ENCODE measurements around the gene KRT10. TPM values are rescaled to one million over a fixed set of nuclear protein-coding genes. Genes with fewer than 3 reads are reported as not detected.

Gene KRT10
- total and polyA plus RNA-seq, 9 of the 15 experiments (the other 6 are each of a cell fraction or from before 2014, with no cell fraction given), result 47.0 to 179 (median 76.2) TPM

DNA sequence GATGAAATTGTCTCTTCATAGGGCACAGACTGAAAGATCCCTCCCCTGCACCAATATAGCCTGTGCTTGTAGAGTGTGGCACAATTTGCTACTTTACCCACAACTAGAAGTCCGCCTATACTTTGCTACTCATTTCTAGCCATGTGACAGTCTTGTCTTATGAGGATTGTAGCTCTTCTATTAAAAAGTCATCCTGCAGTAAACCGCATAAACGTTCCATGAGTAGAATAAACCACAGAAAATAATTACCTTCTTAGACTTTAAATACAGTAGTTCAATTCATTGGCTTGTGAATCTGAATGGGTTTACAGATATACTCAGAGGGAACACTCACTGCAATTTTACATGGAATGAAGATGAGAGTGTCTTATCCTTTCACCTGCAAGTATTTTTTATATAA, 44.4 kb downstream of the KRT10 start (continued):
- TF ChIP-seq EHMT2 (IDR thresholded peaks at IDR 0.05), result no peak

DNA sequence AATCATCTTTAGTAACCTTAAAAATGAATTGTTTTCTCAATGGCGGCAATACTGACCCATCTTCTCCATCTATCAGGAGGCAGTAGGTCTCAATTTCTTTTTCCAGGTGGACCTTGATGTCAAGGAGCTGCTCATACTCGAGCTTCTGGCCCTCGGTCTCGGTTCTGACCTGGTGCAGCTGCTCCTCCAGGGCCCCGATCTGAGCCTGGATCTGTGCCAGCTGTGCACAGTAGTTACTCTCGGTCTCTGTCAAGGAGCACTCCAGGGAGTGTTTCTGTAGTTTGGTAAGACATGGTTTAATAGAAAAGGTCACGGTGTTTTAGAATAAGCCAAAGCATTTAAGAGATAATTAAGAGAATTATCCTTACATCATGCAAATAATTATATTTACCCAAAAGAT, 45.0 kb downstream of the KRT10 start:
- ChIA-PET CTCF (ENCODE audit: low intra/inter-chr PET ratio) (no interaction called here), POLR2A (no interaction called here)
- DNase-seq (ENCODE audit: extremely low read depth in 1 of 4, low spot score in 3 of 4) (no peak), FAIRE-seq (no peak), ATAC-seq (no peak)
- no peaks in the 10 kb centered on the region for H4K20me1 ChIP-seq (replicated peaks; ENCODE audit: control insufficient read depth, insufficient read depth, low read length)
- TF ChIP-seq NFIC (IDR thresholded peaks at IDR 0.05), result peak; percentile 67
- no peak for TF ChIP-seq NUFIP1 (IDR thresholded peaks at IDR 0.05; ENCODE audit: partially characterized antibody)
- in situ Hi-C loops (cut with MboI), result no loop called here
- H3K79me2 ChIP-seq (ENCODE audit: control insufficient read depth, insufficient read depth, low read length), result no peaks in the 10 kb centered on the region
- no peak overlapping the region for H3K4me2 ChIP-seq (ENCODE audit: insufficient read depth, low read length)
- peaks cover 0 to 13% of the 10 kb centered on the region in 2 experiments; a peak in 3 of 5 replicates for H3K27me3 ChIP-seq (ENCODE audit: control insufficient read depth in 2 of 2, insufficient read depth in 2 of 2, low read length in 2 of 2)
- no TSS peak for BruUV-seq (replicated peaks)
- intact Hi-C loops (cut with micrococcal nuclease), result no loop called here
- H3K27ac ChIP-seq (ENCODE audit: extremely low read depth, low read depth, low read length), result no peak overlapping the region
- no peak overlapping the region for H2AFZ ChIP-seq (ENCODE audit: low read depth, low read length)
- H3K4me1 ChIP-seq (replicated peaks in 1 of 2; ENCODE audit: control insufficient read depth in 2 of 2, insufficient read depth in 2 of 2, low read length in 2 of 2), result peaks cover 0 to 4% of the 10 kb centered on the region in 2 experiments; a peak in 1 of 5 replicates
- H3K9me3 ChIP-seq (replicated peaks; ENCODE audit: control insufficient read depth, insufficient read depth, low read depth, low read length), result no peaks in the 10 kb centered on the region
- WGBS (ENCODE audit: insufficient coverage, low coverage, missing lambda C conversion rate), result 15% methylated on average over 7 of the region's 7 CpGs
- H3K9ac ChIP-seq (ENCODE audit: insufficient read depth in 1 of 2, low read depth in 2 of 2, low read length in 2 of 2), result no peak overlapping the region
- H3K4me3 ChIP-seq, result no peak overlapping the region
- H3K36me3 ChIP-seq (ENCODE audit: control insufficient read depth, insufficient read depth, low read length), result no peaks in the 10 kb centered on the region
- no peaks in the 10 kb centered on the region for H3K9me1 ChIP-seq (ENCODE audit: control insufficient read depth, insufficient read depth, low read length)

DNA sequence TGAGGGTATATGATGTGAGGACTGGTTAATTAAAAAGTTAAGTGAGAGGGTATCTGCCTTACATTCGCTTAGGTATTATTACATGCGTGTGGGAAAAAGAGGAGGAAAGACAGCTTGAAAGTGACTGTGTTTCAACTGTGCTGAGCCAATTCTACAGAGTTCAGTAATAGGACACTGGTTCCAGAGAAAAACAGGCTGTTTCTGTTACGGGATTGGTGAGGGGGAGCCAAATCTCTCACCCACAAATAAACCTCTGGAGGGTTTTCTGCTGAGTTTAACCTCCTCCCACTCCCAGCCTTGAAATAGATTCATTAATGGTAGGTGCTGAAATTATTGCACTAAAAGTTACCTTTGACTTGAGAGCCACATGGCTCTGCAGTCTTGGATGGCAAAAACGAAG, 46.5 kb downstream of the KRT10 start:
- intact Hi-C loops (cut with micrococcal nuclease), result no loop called here
- WGBS (ENCODE audit: insufficient coverage, low coverage, missing lambda C conversion rate), result 15% methylated on average over 4 of the region's 4 CpGs
- Histone ChIP-seq H3K79me2 (ENCODE audit: control insufficient read depth, insufficient read depth, low read length) (no peaks in the 10 kb centered on the region), H4K20me1 (replicated peaks; ENCODE audit: control insufficient read depth, insufficient read depth, low read length) (no peaks in the 10 kb centered on the region), H3K4me2 (ENCODE audit: insufficient read depth, low read length) (no peak overlapping the region), H3K9me3 (replicated peaks; ENCODE audit: control insufficient read depth, insufficient read depth, low read depth, low read length) (no peaks in the 10 kb centered on the region), H2AFZ (ENCODE audit: low read depth, low read length) (peak overlapping the region; percentile 51), H3K9ac (ENCODE audit: insufficient read depth in 1 of 2, low read depth in 2 of 2, low read length in 2 of 2) (no peak overlapping the region), H3K36me3 (ENCODE audit: control insufficient read depth, insufficient read depth, low read length) (no peaks in the 10 kb centered on the region), H3K27me3 (ENCODE audit: control insufficient read depth in 2 of 2, insufficient read depth in 2 of 2, low read length in 2 of 2) (peaks cover 0 to 21% of the 10 kb centered on the region in 2 experiments; a peak in 3 of 5 replicates), H3K9me1 (ENCODE audit: control insufficient read depth, insufficient read depth, low read length) (no peaks in the 10 kb centered on the region), H3K27ac (ENCODE audit: extremely low read depth, low read depth, low read length) (no peak overlapping the region), H3K4me3 (no peak overlapping the region), H3K4me1 (replicated peaks in 1 of 2; ENCODE audit: control insufficient read depth in 2 of 2, insufficient read depth in 2 of 2, low read length in 2 of 2) (peaks cover 0 to 4% of the 10 kb centered on the region in 2 experiments; a peak in 1 of 5 replicates)
- POLR2A ChIA-PET, result interaction anchor here (0.9 kb wide), 1 partner anchor 146 kb away, joined by 3 read pairs; no protein-coding TSS in a partner anchor
- in situ Hi-C loops (cut with MboI), result no loop called here
- ATAC-seq (no peak), FAIRE-seq (no peak), DNase-seq (ENCODE audit: extremely low read depth in 1 of 4, low spot score in 3 of 4) (no peak)
- no TSS peak for BruUV-seq (replicated peaks)
- CTCF ChIA-PET (ENCODE audit: low intra/inter-chr PET ratio), result no interaction called here
- TF ChIP-seq, protein P1, sequence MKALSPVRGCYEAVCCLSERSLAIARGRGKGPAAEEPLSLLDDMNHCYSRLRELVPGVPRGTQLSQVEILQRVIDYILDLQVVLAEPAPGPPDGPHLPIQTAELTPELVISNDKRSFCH (CRISPR knock-in tag; IDR thresholded peaks at IDR 0.05), result no peak
- TF ChIP-seq, protein P1 (tag; IDR thresholded peaks at IDR 0.05), result no peak
- TF ChIP-seq EGR1 (conservative IDR thresholded peaks at IDR 0.05) (no peak), NONO (IDR thresholded peaks at IDR 0.05; ENCODE audit: low read depth in 2 of 2, low read length in 1 of 2) (no peak), PCBP2 (IDR thresholded peaks at IDR 0.05; ENCODE audit: low read depth, low read length, poor library complexity, severe bottlenecking) (no peak), EHMT2 (IDR thresholded peaks at IDR 0.05) (no peak)
- TF ChIP-seq, protein P2, sequence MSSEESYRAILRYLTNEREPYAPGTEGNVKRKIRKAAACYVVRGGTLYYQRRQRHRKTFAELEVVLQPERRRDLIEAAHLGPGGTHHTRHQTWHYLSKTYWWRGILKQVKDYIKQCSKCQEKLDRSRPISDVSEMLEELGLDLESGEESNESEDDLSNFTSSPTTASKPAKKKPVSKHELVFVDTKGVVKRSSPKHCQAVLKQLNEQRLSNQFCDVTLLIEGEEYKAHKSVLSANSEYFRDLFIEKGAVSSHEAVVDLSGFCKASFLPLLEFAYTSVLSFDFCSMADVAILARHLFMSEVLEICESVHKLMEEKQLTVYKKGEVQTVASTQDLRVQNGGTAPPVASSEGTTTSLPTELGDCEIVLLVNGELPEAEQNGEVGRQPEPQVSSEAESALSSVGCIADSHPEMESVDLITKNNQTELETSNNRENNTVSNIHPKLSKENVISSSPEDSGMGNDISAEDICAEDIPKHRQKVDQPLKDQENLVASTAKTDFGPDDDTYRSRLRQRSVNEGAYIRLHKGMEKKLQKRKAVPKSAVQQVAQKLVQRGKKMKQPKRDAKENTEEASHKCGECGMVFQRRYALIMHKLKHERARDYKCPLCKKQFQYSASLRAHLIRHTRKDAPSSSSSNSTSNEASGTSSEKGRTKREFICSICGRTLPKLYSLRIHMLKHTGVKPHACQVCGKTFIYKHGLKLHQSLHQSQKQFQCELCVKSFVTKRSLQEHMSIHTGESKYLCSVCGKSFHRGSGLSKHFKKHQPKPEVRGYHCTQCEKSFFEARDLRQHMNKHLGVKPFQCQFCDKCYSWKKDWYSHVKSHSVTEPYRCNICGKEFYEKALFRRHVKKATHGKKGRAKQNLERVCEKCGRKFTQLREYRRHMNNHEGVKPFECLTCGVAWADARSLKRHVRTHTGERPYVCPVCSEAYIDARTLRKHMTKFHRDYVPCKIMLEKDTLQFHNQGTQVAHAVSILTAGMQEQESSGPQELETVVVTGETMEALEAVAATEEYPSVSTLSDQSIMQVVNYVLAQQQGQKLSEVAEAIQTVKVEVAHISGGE (CRISPR knock-in tag; IDR thresholded peaks at IDR 0.05), result no peak
